Keratinocyte (primary cell): Measurements from ENCODE around the gene ZC3H12D. TPM values are rescaled to one million over a fixed set of nuclear protein-coding genes. Genes with fewer than 3 reads are reported as not detected.

Experiments
- DNase-seq: peaks from one replicate; pipeline ENCODE4 v3.0.0-alpha.2; 2011; ENCODE audit warnings: low read depth, missing footprints, low spot score
- FAIRE-seq: peaks from 2 replicates; lab custom pipeline; 2011; peaks lifted over from hg19 to GRCh38; lab: Jason Lieb, UNC
- H2AFZ ChIP-seq: 2 replicates; pipeline ENCODE4 v1.6.0; 2012; ENCODE audit warnings: low read length, control low read depth, inconsistent platforms; ENCODE audit not compliant: control insufficient read depth
- H3K27ac ChIP-seq: 2 replicates; pipeline ENCODE4 v1.5.1; 2011; ENCODE audit warnings: low read length; ENCODE audit not compliant: control insufficient read depth, insufficient read depth
- H3K27me3 ChIP-seq: 3 replicates; pipeline ENCODE4 v1.6.0; 2011; ENCODE audit warnings: low read length; ENCODE audit not compliant: control insufficient read depth, insufficient read depth; ENCODE audit errors: extremely low read depth
- H3K36me3 ChIP-seq, 2 experiments: 2 replicates in 1 of 2; 3 replicates in 1 of 2; pipeline ENCODE4 v1.5.1; 2011; ENCODE audit warnings: low read length in 2 of 2, mild to moderate bottlenecking in 1 of 2; ENCODE audit not compliant: control insufficient read depth in 2 of 2, insufficient read depth in 2 of 2; ENCODE audit errors: extremely low read depth in 1 of 2
- H3K4me1 ChIP-seq: 3 replicates; pipeline ENCODE4 v1.5.1; 2011; ENCODE audit warnings: low read length; ENCODE audit not compliant: control insufficient read depth, insufficient read depth; ENCODE audit errors: extremely low read depth
- H3K4me2 ChIP-seq: 3 replicates; pipeline ENCODE4 v1.6.0; 2011; ENCODE audit warnings: low read depth, low read length; ENCODE audit not compliant: control insufficient read depth, insufficient read depth; ENCODE audit errors: extremely low read depth
- H3K4me3 ChIP-seq, 3 experiments: fragments of 200-600 bp in 1 of 3; sonication (generic) in 1 of 3; 2 replicates in 2 of 3; 3 replicates in 1 of 3; pipeline ENCODE4 v1.5.1; 2011 to 2016; ENCODE audit warnings: low read length in 3 of 3, mild to moderate bottlenecking in 3 of 3, control low read depth in 2 of 3, inconsistent platforms in 1 of 3, low read depth in 1 of 3, mixed read lengths in 1 of 3, mixed run types in 1 of 3, moderate library complexity in 1 of 3; ENCODE audit not compliant: control insufficient read depth in 2 of 3, insufficient read depth in 2 of 3; ENCODE audit errors: extremely low read depth in 1 of 3
- H3K79me2 ChIP-seq: 2 replicates; pipeline ENCODE4 v1.6.0; 2012; ENCODE audit warnings: low read length; ENCODE audit not compliant: control insufficient read depth, insufficient read depth
- H3K9ac ChIP-seq: 3 replicates; pipeline ENCODE4 v1.6.0; 2011; ENCODE audit warnings: low read length; ENCODE audit not compliant: control insufficient read depth, insufficient read depth; ENCODE audit errors: extremely low read depth
- H3K9me1 ChIP-seq: 3 replicates; pipeline ENCODE4 v1.6.0; 2011; ENCODE audit warnings: low read length; ENCODE audit not compliant: control insufficient read depth, insufficient read depth; ENCODE audit errors: extremely low read depth
- H3K9me3 ChIP-seq: 2 replicates; pipeline ENCODE4 v1.5.1; 2012; ENCODE audit warnings: low read depth, low read length; ENCODE audit not compliant: control insufficient read depth
- H4K20me1 ChIP-seq: 3 replicates; pipeline ENCODE4 v1.6.0; 2011; ENCODE audit warnings: low read length; ENCODE audit not compliant: control insufficient read depth, insufficient read depth; ENCODE audit errors: extremely low read depth
- CTCF ChIP-seq, 3 experiments: IDR thresholded peaks in 1 of 3; conservative IDR thresholded peaks in 1 of 3; optimal IDR thresholded peaks in 1 of 3; 2 replicates in 2 of 3; 3 replicates in 1 of 3; pipeline versions ENCODE3 to v1.5.1; 2011; ENCODE audit warnings: low read length in 3 of 3, mild to moderate bottlenecking in 3 of 3, moderate library complexity in 2 of 3, control low read depth in 1 of 3, inconsistent platforms in 1 of 3; ENCODE audit not compliant: insufficient read depth in 2 of 3; ENCODE audit errors: extremely low read depth in 1 of 3
- EZH2 ChIP-seq: IDR thresholded peaks from one replicate; pipeline ENCODE4 v1.6.1; 2012; ENCODE audit warnings: inconsistent platforms, mild to moderate bottlenecking, low read length, moderate library complexity
- dilution Hi-C: fragments of 300-500 bp; cut with MboI; formaldehyde crosslinking; loops from one replicate; pipeline ENCODE4 v1.7.0; 2020; ENCODE audit warnings: low sequenced_read_pairs; ENCODE audit not compliant: extremely low pct_ligation_motif_present
- polyA plus RNA-seq, 5 experiments: library from polyadenylated mRNA; depleted of rRNA in 3 of 5; stranded (reverse) in 3 of 5; stranded (forward) in 1 of 5; unstranded in 1 of 5; fragments of >200 nt; gene quantifications; 1 replicate in 1 of 5; 2 replicates in 3 of 5; 3 replicates in 1 of 5; pipeline versions ENCODE4 v1.2.1 to v1.2.3, GENCODE V29; 2011 to 2012; ENCODE audit warnings: missing spikeins in 2 of 5, low read depth in 1 of 5, low replicate concordance in 1 of 5

Gene ZC3H12D
- polyA plus RNA-seq, 1 donor (not counting 4 experiments of a cell fraction or from before 2014, with no cell fraction given), result 0.04 TPM

GRCh38 chr6:149433881-149434280 is 50.9 kb downstream of the ZC3H12D start:
- Histone ChIP-seq H3K4me2 (no peak overlapping the region), H3K27me3 (no peaks in the 10 kb centered on the region), H3K36me3 (no peaks in the 10 kb centered on the region), H3K4me1 (no peaks in the 10 kb centered on the region), H2AFZ (no peak overlapping the region), H3K4me3 (no peak overlapping the region), H3K79me2 (no peaks in the 10 kb centered on the region), H3K27ac (no peak overlapping the region), H3K9me3 (no peaks in the 10 kb centered on the region), H3K9me1 (no peaks in the 10 kb centered on the region), H4K20me1 (no peaks in the 10 kb centered on the region), H3K9ac (no peak overlapping the region)
- FAIRE-seq (no peak), DNase-seq (no peak)
- dilution Hi-C loops, result no loop called here
- no peak for TF ChIP-seq CTCF (optimal IDR thresholded peaks at IDR 0.05 in 1 of 3, IDR thresholded peaks at IDR 0.05 in 1 of 3, conservative IDR thresholded peaks at IDR 0.05 in 1 of 3; ENCODE audit: extremely low read depth in 1 of 3, insufficient read depth in 2 of 3, low read length in 3 of 3)
- TF ChIP-seq EZH2, result no peak

- TF ChIP-seq CTCF (optimal IDR thresholded peaks at IDR 0.05 in 1 of 3, IDR thresholded peaks at IDR 0.05 in 1 of 3, conservative IDR thresholded peaks at IDR 0.05 in 1 of 3; ENCODE audit: extremely low read depth in 1 of 3, insufficient read depth in 2 of 3, low read length in 3 of 3), result no peak
- TF ChIP-seq EZH2, result no peak
- DNase-seq (no peak), FAIRE-seq (no peak)
- Histone ChIP-seq H3K9me1 (no peaks in the 10 kb centered on the region), H3K4me3 (no peak overlapping the region), H2AFZ (no peak overlapping the region), H3K9me3 (no peaks in the 10 kb centered on the region), H4K20me1 (no peaks in the 10 kb centered on the region), H3K79me2 (no peaks in the 10 kb centered on the region), H3K4me1 (no peaks in the 10 kb centered on the region), H3K9ac (no peak overlapping the region), H3K27me3 (no peaks in the 10 kb centered on the region), H3K36me3 (no peaks in the 10 kb centered on the region), H3K27ac (no peak overlapping the region), H3K4me2 (no peak overlapping the region)
- dilution Hi-C loops, result no loop called here
These were observed 51.4 kb downstream of the ZC3H12D start for GRCh38 chr6:149433405-149433804.
